GM13977 (cell line): Measurements from ENCODE around the gene C16orf92.
"Not testable (repeated sequence)": the region's sequence is repeated elsewhere in the genome, so short reads cannot be mapped to it uniquely, and the experiment has no call there.

Source experiments
- DNase-seq: peaks from one replicate; pipeline ENCODE4 v3.0.0; 2012; ENCODE audit warnings: low spot score
- in situ Hi-C: fragments of 300-500 bp; cut with MboI; formaldehyde crosslinking; loops from one replicate; pipeline ENCODE4 v1.12.0; 2022; ENCODE audit warnings: low sequenced_read_pairs, low pct_unique_long_range_greater_than_20kb, mixed read lengths, inconsistent platforms; ENCODE audit not compliant: unreplicated experiment
- TF ChIP-seq, protein P1 (sequence below): IDR thresholded peaks from 2 replicates; pipeline ENCODE4 v1.5.1; 2012; ENCODE audit warnings: mild to moderate bottlenecking, control low read depth; ENCODE audit not compliant: insufficient read depth; ENCODE audit errors: extremely low read depth, missing control alignments

The C16orf92 gene

GRCh38 chr16:30011714-30012504, 11.1 kb upstream of the C16orf92 start:
- TF ChIP-seq, protein P1, sequence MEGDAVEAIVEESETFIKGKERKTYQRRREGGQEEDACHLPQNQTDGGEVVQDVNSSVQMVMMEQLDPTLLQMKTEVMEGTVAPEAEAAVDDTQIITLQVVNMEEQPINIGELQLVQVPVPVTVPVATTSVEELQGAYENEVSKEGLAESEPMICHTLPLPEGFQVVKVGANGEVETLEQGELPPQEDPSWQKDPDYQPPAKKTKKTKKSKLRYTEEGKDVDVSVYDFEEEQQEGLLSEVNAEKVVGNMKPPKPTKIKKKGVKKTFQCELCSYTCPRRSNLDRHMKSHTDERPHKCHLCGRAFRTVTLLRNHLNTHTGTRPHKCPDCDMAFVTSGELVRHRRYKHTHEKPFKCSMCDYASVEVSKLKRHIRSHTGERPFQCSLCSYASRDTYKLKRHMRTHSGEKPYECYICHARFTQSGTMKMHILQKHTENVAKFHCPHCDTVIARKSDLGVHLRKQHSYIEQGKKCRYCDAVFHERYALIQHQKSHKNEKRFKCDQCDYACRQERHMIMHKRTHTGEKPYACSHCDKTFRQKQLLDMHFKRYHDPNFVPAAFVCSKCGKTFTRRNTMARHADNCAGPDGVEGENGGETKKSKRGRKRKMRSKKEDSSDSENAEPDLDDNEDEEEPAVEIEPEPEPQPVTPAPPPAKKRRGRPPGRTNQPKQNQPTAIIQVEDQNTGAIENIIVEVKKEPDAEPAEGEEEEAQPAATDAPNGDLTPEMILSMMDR, result no peak
- no peak for DNase-seq
- in situ Hi-C loops, result no loop called here

- in situ Hi-C loops, DNase-seq: not testable (repeated sequence)
Measured at GRCh38 chr16:30012598-30012997, 10.4 kb upstream of the C16orf92 start.

- in situ Hi-C loops, DNase-seq: not testable (repeated sequence)
Measured at GRCh38 chr16:30015450-30015849, 7.5 kb upstream of the C16orf92 start.

GRCh38 chr16:30016555-30017276, 6.3 kb upstream of the C16orf92 start:
- in situ Hi-C loops, result no loop called here
- TF ChIP-seq, protein P1, result no peak
- DNase-seq, result no peak

GRCh38 chr16:30017277-30017656, 5.7 kb upstream of the C16orf92 start:
- TF ChIP-seq, protein P1, result no peak
- DNase-seq, result no peak
- in situ Hi-C loops, result no loop called here

- in situ Hi-C loops, DNase-seq: not testable (repeated sequence)
Measured at GRCh38 chr16:30017937-30018336, 5.1 kb upstream of the C16orf92 start.

DNA sequence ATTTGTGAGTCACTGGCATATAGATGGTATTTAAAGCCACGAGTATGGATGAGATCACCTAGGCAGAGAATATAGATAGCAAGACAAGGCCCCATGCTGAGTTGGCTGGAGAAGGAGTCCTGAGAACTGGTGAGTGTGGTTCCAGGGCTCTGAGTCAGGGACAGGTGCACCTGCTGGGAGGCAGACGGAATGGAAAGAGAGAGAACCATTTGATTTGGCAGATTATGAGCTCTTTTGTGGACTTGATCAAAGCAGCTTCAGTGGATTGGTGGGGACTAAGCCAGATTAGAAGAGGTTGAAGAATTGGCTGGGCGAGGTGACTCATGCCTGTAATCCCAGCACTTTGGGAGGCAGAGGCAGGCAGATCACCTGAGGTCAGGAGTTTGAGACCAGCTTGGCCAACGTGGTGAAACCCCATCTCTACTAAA, 4.3 kb upstream of the C16orf92 start:
- TF ChIP-seq, protein P1, result no peak
- no peak for DNase-seq
- in situ Hi-C loops, result no loop called here

GRCh38 chr16:30023586-30023985, 588 bp downstream of the C16orf92 start:
- in situ Hi-C loops, result loop anchor here (10.0 kb wide), 1 partner anchor 339 kb away; no protein-coding TSS in a partner anchor
- no peak for DNase-seq
- TF ChIP-seq, protein P1, result no peak
